A673 (cell line): ENCODE results near the gene CENPO. TPM values are rescaled to one million over a fixed set of nuclear protein-coding genes. Genes with fewer than 3 reads are reported as not detected.

Experiments
- BruUV-seq: library from RNA; stranded (reverse); fragments of 400-500 nt; replicated peaks from 2 replicates; lab custom pipeline; 2021; lab: Mats Ljungman, UMichigan
- CTCF ChIA-PET: fragments of 300-600 bp; sonication (Branson Sonifier 250); formaldehyde crosslinking; loops from one replicate; lab custom pipeline; 2022; ENCODE audit warnings: antibody characterized with exemption; lab: Charles Lee
- POLR2A ChIA-PET: fragments of 300-600 bp; sonication (Branson Sonifier 250); formaldehyde crosslinking; loops from one replicate; lab custom pipeline; 2022; ENCODE audit warnings: antibody characterized with exemption; ENCODE audit not compliant: low non-redundant PET; lab: Charles Lee
- DNase-seq: peaks from one replicate; pipeline ENCODE4 v3.0.0-alpha.2; 2015; ENCODE audit warnings: low spot score
- H3K27ac ChIP-seq: fragments of 200-600 bp; sonication (generic); 2 replicates; pipeline ENCODE4 v1.5.1; 2016; ENCODE audit warnings: mixed run types, low read depth, mild to moderate bottlenecking, mixed read lengths, antibody characterized with exemption, low read length; ENCODE audit not compliant: poor library complexity, severe bottlenecking
- H3K27me3 ChIP-seq: fragments of 200-600 bp; sonication (generic); replicated peaks from 2 replicates; pipeline ENCODE4 v1.6.1; 2017; ENCODE audit warnings: mixed run types, low read depth, mild to moderate bottlenecking, mixed read lengths, antibody characterized with exemption, low read length; ENCODE audit not compliant: insufficient read depth, poor library complexity
- H3K36me3 ChIP-seq: fragments of 200-600 bp; sonication (generic); 2 replicates; pipeline ENCODE4 v1.6.1; 2016; ENCODE audit warnings: mixed run types, mild to moderate bottlenecking, mixed read lengths, antibody characterized with exemption, low read length; ENCODE audit not compliant: insufficient read depth, poor library complexity, severe bottlenecking
- H3K4me1 ChIP-seq: fragments of 200-600 bp; sonication (generic); 2 replicates; pipeline ENCODE4 v1.6.1; 2017; ENCODE audit warnings: mixed run types, mild to moderate bottlenecking, mixed read lengths, antibody characterized with exemption, low read length; ENCODE audit not compliant: insufficient read depth, poor library complexity, severe bottlenecking
- H3K4me3 ChIP-seq: fragments of 200-600 bp; sonication (generic); 2 replicates; pipeline ENCODE4 v1.5.1; 2016; ENCODE audit warnings: low read depth, mixed run types, mild to moderate bottlenecking, mixed read lengths, low read length; ENCODE audit not compliant: poor library complexity, severe bottlenecking
- H3K9me3 ChIP-seq: fragments of 200-600 bp; sonication (generic); 2 replicates; pipeline ENCODE4 v1.6.1; 2016; ENCODE audit warnings: mixed run types, low read depth, mild to moderate bottlenecking, mixed read lengths, antibody characterized with exemption, low read length; ENCODE audit not compliant: poor library complexity, severe bottlenecking
- CTCF ChIP-seq: fragments of 300-800, 200-600 bp; sonication (generic); conservative IDR thresholded peaks from 2 replicates; pipeline ENCODE4 v1.5.1; 2017; ENCODE audit warnings: low read depth, mild to moderate bottlenecking, antibody characterized with exemption, low read length, moderate library complexity, mixed read lengths
- EZH2 ChIP-seq: fragments of 200-600 bp; sonication (generic); IDR thresholded peaks from 2 replicates; pipeline ENCODE4 v1.6.1; 2017; ENCODE audit warnings: borderline replicate concordance, low read depth, mild to moderate bottlenecking, mixed read lengths, antibody characterized with exemption, low read length; ENCODE audit not compliant: poor library complexity, severe bottlenecking
- intact Hi-C: fragments of 100-400 bp; cut with micrococcal nuclease; formaldehyde crosslinking; loops from one replicate; pipeline ENCODE4 v1.10.0; 2022; ENCODE audit not compliant: unreplicated experiment
- total RNA-seq: library from RNA; stranded (reverse); gene quantifications from 2 replicates; pipeline ENCODE4 v1.2.3, GENCODE V29; 2021

CENPO gene
- total RNA-seq, 1 experiment from 2014 or later, result 69.4 TPM

- BruUV-seq, result no TSS peak
- DNase-seq, result peak; percentile 14
- Histone ChIP-seq H3K9me3 (no peaks in the 10 kb centered on the region), H3K4me1 (no peaks in the 10 kb centered on the region), H3K36me3 (no peaks in the 10 kb centered on the region), H3K27me3 (no peaks in the 10 kb centered on the region), H3K27ac (no peak overlapping the region), H3K4me3 (no peak overlapping the region)
- ChIA-PET POLR2A (no interaction called here), CTCF (no interaction called here)
- TF ChIP-seq CTCF (no peak), EZH2 (no peak)
- intact Hi-C loops, result no loop called here
Measured at GRCh38 chr2:24863641-24864040, 70.4 kb downstream of the CENPO start.

DNA sequence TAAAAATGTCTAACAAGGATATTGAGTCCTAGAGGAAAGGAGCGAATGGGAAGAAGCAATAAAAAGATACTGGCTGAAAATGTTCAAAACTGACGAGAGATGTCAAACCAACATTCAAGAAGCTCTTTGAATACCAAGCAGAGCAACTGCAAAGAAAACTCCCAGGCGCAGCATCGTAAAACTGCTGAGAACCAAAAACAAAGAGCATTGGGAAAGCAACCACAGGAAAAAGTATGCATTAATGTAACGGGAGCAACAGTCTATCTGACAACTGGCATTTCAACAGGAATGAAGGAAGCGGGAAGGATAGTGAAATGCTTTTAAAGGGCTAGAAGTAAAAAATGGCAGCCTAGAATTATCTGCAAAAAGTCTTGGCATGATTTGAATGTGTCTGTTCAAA lies 73.7 kb downstream of the CENPO start:
- intact Hi-C loops, result no loop called here
- no peaks in the 10 kb centered on the region for H3K36me3 ChIP-seq
- ChIA-PET POLR2A (no interaction called here), CTCF (no interaction called here)
- no peaks in the 10 kb centered on the region for H3K27me3 ChIP-seq
- no peak for DNase-seq
- H3K9me3 ChIP-seq, result no peaks in the 10 kb centered on the region
- no peak overlapping the region for H3K4me3 ChIP-seq
- H3K27ac ChIP-seq, result no peak overlapping the region
- no peaks in the 10 kb centered on the region for H3K4me1 ChIP-seq
- TF ChIP-seq CTCF (no peak), EZH2 (no peak)
- no TSS peak for BruUV-seq

GRCh38 chr2:24870440-24870839 lies 77.2 kb downstream of the CENPO start:
- Histone ChIP-seq H3K27me3 (no peaks in the 10 kb centered on the region), H3K27ac (no peak overlapping the region), H3K9me3 (no peaks in the 10 kb centered on the region), H3K4me3 (no peak overlapping the region), H3K36me3 (no peaks in the 10 kb centered on the region), H3K4me1 (no peaks in the 10 kb centered on the region)
- no peak for DNase-seq
- no TSS peak for BruUV-seq
- CTCF ChIA-PET, result no interaction called here
- TF ChIP-seq EZH2 (no peak), CTCF (no peak)
- POLR2A ChIA-PET, result no interaction called here
- intact Hi-C loops, result no loop called here
